ENCODE data around the gene FAH. TPM values are rescaled to one million over a fixed set of nuclear protein-coding genes. Genes with fewer than 3 reads are reported as not detected.

FAH gene
- total RNA-seq (ENCODE audit: low replicate concordance): 28.9 and 38.1 TPM in 2 replicates

GRCh38 chr15:80152896-80153876, at the start of gene FAH:
FAH (plus strand) TSS chr15:80152999; CDS start chr15:80153055, 56 bp downstream.
- H3K4me3 ChIP-seq (ENCODE audit: low read depth, low read length): peak within 1 kb of the TSS; percentile 80
- peak; percentile 57 for DNase-seq (ENCODE audit: low read depth)
- TF ChIP-seq, protein P1, sequence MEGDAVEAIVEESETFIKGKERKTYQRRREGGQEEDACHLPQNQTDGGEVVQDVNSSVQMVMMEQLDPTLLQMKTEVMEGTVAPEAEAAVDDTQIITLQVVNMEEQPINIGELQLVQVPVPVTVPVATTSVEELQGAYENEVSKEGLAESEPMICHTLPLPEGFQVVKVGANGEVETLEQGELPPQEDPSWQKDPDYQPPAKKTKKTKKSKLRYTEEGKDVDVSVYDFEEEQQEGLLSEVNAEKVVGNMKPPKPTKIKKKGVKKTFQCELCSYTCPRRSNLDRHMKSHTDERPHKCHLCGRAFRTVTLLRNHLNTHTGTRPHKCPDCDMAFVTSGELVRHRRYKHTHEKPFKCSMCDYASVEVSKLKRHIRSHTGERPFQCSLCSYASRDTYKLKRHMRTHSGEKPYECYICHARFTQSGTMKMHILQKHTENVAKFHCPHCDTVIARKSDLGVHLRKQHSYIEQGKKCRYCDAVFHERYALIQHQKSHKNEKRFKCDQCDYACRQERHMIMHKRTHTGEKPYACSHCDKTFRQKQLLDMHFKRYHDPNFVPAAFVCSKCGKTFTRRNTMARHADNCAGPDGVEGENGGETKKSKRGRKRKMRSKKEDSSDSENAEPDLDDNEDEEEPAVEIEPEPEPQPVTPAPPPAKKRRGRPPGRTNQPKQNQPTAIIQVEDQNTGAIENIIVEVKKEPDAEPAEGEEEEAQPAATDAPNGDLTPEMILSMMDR (IDR thresholded peaks at IDR 0.05; ENCODE audit: insufficient read depth, low read length): no peak

GRCh38 chr15:80105193-80105592, 47.6 kb upstream of the FAH start:
- H3K4me3 ChIP-seq (ENCODE audit: low read depth, low read length): no peak overlapping the region

GRCh38 chr15:80105595-80105994, 47.2 kb upstream of the FAH start:
- H3K4me3 ChIP-seq (ENCODE audit: low read depth, low read length): no peak overlapping the region
- TF ChIP-seq, protein P1 (IDR thresholded peaks at IDR 0.05; ENCODE audit: insufficient read depth, low read length): no peak
- DNase-seq (ENCODE audit: low read depth): peak; percentile 65

More at GRCh38 chr15:80105193-80105592, 47.6 kb upstream of the FAH start:
- TF ChIP-seq, protein P1 (IDR thresholded peaks at IDR 0.05; ENCODE audit: insufficient read depth, low read length): no peak
- DNase-seq (ENCODE audit: low read depth): no peak

DNA sequence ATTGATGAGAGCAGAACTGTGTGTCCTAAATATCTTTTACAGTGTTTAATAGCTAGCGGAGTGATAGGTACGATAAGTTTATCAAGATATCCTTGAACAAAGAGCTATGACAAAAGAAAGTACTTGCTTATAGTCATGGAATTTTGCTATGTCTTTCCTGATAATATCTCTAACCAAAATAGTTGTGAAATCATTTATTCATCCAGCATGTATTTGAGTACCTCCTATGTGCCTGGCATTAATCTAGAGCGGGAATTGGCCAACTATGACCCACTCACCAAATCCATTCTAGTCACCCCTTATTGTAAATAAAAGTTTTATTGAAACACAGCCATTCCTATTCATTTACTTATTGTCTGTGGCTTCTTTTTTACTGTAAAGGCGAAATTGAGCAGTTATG, 46.7 kb upstream of the FAH start:
- TF ChIP-seq, protein P1 (IDR thresholded peaks at IDR 0.05; ENCODE audit: insufficient read depth, low read length): no peak
- no peak overlapping the region for H3K4me3 ChIP-seq (ENCODE audit: low read depth, low read length)
- DNase-seq (ENCODE audit: low read depth): peak; percentile 80

DNA sequence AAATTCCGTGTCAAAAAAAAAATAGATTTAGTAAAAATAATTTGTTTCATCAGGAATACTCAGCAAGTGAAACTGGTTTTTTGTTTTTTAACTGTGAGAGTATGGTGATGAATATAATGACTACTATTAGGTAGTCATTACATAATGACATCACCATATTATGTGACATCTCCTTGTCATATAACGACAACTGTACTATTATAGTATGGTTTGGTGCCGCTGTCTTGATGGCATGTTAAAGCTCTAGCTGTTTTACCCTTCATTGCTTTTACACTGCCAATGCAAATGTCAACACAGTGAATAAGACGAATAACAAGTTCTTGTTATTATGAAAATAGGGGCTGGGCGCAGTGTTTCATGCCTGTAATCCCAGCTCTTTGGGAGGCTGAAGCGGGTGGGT, 45.6 kb upstream of the FAH start:
- no peak for DNase-seq (ENCODE audit: low read depth)
- TF ChIP-seq, protein P1 (IDR thresholded peaks at IDR 0.05; ENCODE audit: insufficient read depth, low read length): no peak
- no peak overlapping the region for H3K4me3 ChIP-seq (ENCODE audit: low read depth, low read length)

GRCh38 chr15:80107774-80108173, 45.0 kb upstream of the FAH start:
- peak; percentile 14 for DNase-seq (ENCODE audit: low read depth)
- TF ChIP-seq, protein P1 (IDR thresholded peaks at IDR 0.05; ENCODE audit: insufficient read depth, low read length): no peak
- no peak overlapping the region for H3K4me3 ChIP-seq (ENCODE audit: low read depth, low read length)
